Loucy (cell line): ENCODE results near the gene KMT2E.

ENCODE experiments used
- H2AFZ ChIP-seq: fragments of 200-600 bp; sonication (generic); 2 replicates; pipeline ENCODE4 v1.6.0; 2016; ENCODE audit warnings: antibody characterized with exemption, mild to moderate bottlenecking, low read length, moderate library complexity
- H3F3A ChIP-seq: fragments of 200-600 bp; 2 replicates; pipeline ENCODE4 v1.6.0; 2016; ENCODE audit warnings: antibody characterized with exemption, low read depth, mild to moderate bottlenecking
- H3K27me3 ChIP-seq: fragments of 200-600 bp; sonication (generic); 2 replicates; pipeline ENCODE4 v1.6.1; 2014; ENCODE audit warnings: low read length, mild to moderate bottlenecking; ENCODE audit not compliant: insufficient read depth, poor library complexity, severe bottlenecking
- H3K36me3 ChIP-seq: fragments of 200-600 bp; sonication (generic); 2 replicates; pipeline ENCODE4 v1.6.1; 2016; ENCODE audit warnings: low read length; ENCODE audit not compliant: insufficient read depth
- H3K4me1 ChIP-seq: fragments of 200-600 bp; sonication (generic); 2 replicates; pipeline ENCODE4 v1.5.1; 2014; ENCODE audit warnings: low read length, mild to moderate bottlenecking; ENCODE audit not compliant: insufficient read depth, poor library complexity, severe bottlenecking
- H3K4me2 ChIP-seq: fragments of 200-600 bp; sonication (generic); 2 replicates; pipeline ENCODE4 v1.6.0; 2014; ENCODE audit warnings: antibody characterized with exemption, low read length, low read depth, mild to moderate bottlenecking; ENCODE audit not compliant: poor library complexity, severe bottlenecking
- H3K4me3 ChIP-seq: fragments of 200-600 bp; sonication (generic); 2 replicates; pipeline ENCODE4 v1.5.1; 2014; ENCODE audit warnings: low read length, mild to moderate bottlenecking, mixed read lengths; ENCODE audit not compliant: poor library complexity, severe bottlenecking
- H3K79me2 ChIP-seq: fragments of 200-600 bp; sonication (generic); 2 replicates; pipeline ENCODE4 v1.6.1; 2014; ENCODE audit warnings: low read length; ENCODE audit not compliant: insufficient read depth
- H3K9ac ChIP-seq: fragments of 200-600 bp; sonication (generic); 2 replicates; pipeline ENCODE4 v1.6.0; 2014; ENCODE audit warnings: mild to moderate bottlenecking, low read depth, low read length, moderate library complexity; ENCODE audit not compliant: poor library complexity, severe bottlenecking
- H3K9me2 ChIP-seq: fragments of 200-600 bp; sonication (generic); replicated peaks from 2 replicates; pipeline ENCODE4 v1.6.1; 2016; ENCODE audit warnings: low read depth, low read length, mixed read lengths
- H3K9me3 ChIP-seq: fragments of 200-600 bp; sonication (generic); 2 replicates; pipeline ENCODE4 v1.6.1; 2014; ENCODE audit warnings: mild to moderate bottlenecking, antibody characterized with exemption, low read length, low read depth; ENCODE audit not compliant: insufficient read depth
- H4K20me1 ChIP-seq: fragments of 200-600 bp; sonication (generic); 2 replicates; pipeline ENCODE4 v1.6.0; 2014; ENCODE audit warnings: antibody characterized with exemption, low read length, mild to moderate bottlenecking; ENCODE audit not compliant: insufficient read depth, poor library complexity, severe bottlenecking
- CTCF ChIP-seq: fragments of 200-600 bp; sonication (generic); conservative IDR thresholded peaks from 2 replicates; pipeline ENCODE4 v1.5.1; 2014; ENCODE audit warnings: mild to moderate bottlenecking, antibody characterized with exemption, low read length
- EZH2phosphoT487 ChIP-seq: fragments of 200-600 bp; IDR thresholded peaks from 2 replicates; pipeline ENCODE4 v1.6.1; 2018; ENCODE audit warnings: antibody characterized with exemption, mild to moderate bottlenecking, moderate library complexity, borderline replicate concordance

Gene KMT2E

GRCh38 chr7:105055084-105055483 is 41.1 kb downstream of the KMT2E start:
- Histone ChIP-seq H3K79me2 (peaks cover 95% of the 10 kb centered on the region), H3K36me3 (peaks cover 78% of the 10 kb centered on the region; the same call in 1 of the 2 replicates), H3K4me3 (no peak overlapping the region), H4K20me1 (peaks cover 89% of the 10 kb centered on the region), H3K4me1 (no peaks in the 10 kb centered on the region), H3K27me3 (no peaks in the 10 kb centered on the region), H3K9ac (no peak overlapping the region), H2AFZ (no peak overlapping the region), H3K9me3 (no peaks in the 10 kb centered on the region), H3K9me2 (no peaks in the 10 kb centered on the region), H3K4me2 (no peak overlapping the region), H3F3A (peaks cover 3% of the 10 kb centered on the region; the same call in 1 of the 2 replicates)
- TF ChIP-seq CTCF (no peak), EZH2phosphoT487 (no peak)

GRCh38 chr7:105055621-105056020 is 41.6 kb downstream of the KMT2E start:
- H3K36me3 ChIP-seq: peaks cover 79% of the 10 kb centered on the region; the same call in 1 of the 2 replicates
- no peaks in the 10 kb centered on the region for H3K4me1 ChIP-seq
- H2AFZ ChIP-seq: no peak overlapping the region
- H3K4me3 ChIP-seq: no peak overlapping the region
- no peak for TF ChIP-seq EZH2phosphoT487
- TF ChIP-seq CTCF: no peak
- no peak overlapping the region for H3K4me2 ChIP-seq
- no peaks in the 10 kb centered on the region for H3K9me3 ChIP-seq
- H4K20me1 ChIP-seq: peaks cover 94% of the 10 kb centered on the region
- no peaks in the 10 kb centered on the region for H3F3A ChIP-seq
- no peaks in the 10 kb centered on the region for H3K27me3 ChIP-seq
- H3K79me2 ChIP-seq: peaks cover 95% of the 10 kb centered on the region
- H3K9me2 ChIP-seq: no peaks in the 10 kb centered on the region
- H3K9ac ChIP-seq: no peak overlapping the region

- no peak overlapping the region for H3K4me3 ChIP-seq
- no peaks in the 10 kb centered on the region for H3K4me1 ChIP-seq
- no peak for TF ChIP-seq CTCF
- TF ChIP-seq EZH2phosphoT487: no peak
- no peaks in the 10 kb centered on the region for H3K27me3 ChIP-seq
- no peaks in the 10 kb centered on the region for H3K9me2 ChIP-seq
- no peak overlapping the region for H3K9ac ChIP-seq
- H2AFZ ChIP-seq: no peak overlapping the region
- H3K79me2 ChIP-seq: peaks cover 90% of the 10 kb centered on the region
- H3K4me2 ChIP-seq: no peak overlapping the region
- H3K9me3 ChIP-seq: no peaks in the 10 kb centered on the region
- no peaks in the 10 kb centered on the region for H3F3A ChIP-seq
- peaks cover 83% of the 10 kb centered on the region; the same call in 1 of the 2 replicates for H3K36me3 ChIP-seq
- peaks cover 91% of the 10 kb centered on the region for H4K20me1 ChIP-seq
Observed at GRCh38 chr7:105057472-105057871, 43.5 kb downstream of the KMT2E start.
